ENCODE data around the gene C20orf96. TPM values are rescaled to one million over a fixed set of nuclear protein-coding genes. Genes with fewer than 3 reads are reported as not detected.
"Not testable (repeated sequence)": the region's sequence is repeated elsewhere in the genome, so short reads cannot be mapped to it uniquely, and the experiment has no call there.

The C20orf96 gene
- polyA plus RNA-seq, 1 donor (not counting 4 experiments of a cell fraction or from before 2014, with no cell fraction given) = 3.6 TPM

DNA sequence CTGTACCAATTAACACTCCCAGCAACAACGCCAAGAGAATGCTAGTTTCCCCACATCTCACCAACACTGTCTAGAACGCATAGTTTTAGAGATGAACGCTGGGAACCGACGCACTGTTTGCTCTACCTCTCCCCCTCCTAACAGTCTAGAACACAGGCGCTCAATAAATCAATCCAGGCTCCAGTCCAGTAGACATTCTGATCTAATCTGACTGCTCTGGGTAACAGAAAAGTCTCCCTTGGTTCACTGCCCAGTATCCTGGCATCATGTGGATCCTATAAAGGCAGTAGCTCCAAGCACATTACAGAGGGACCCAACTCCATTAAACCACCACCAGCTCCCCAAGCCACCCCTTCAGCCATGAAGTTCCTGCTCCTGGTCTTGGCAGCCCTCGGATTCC lies 33.1 kb downstream of the C20orf96 start, which contains the start of gene DEFB132:
Gene DEFB132 (plus strand): TSS at position 306 of the 400 bp plus-strand sequence. CDS start 55 bp downstream, at position 361.
- no peaks in the 10 kb centered on the region for H4K20me1 ChIP-seq (ENCODE audit: control insufficient read depth, extremely low read depth, insufficient read depth, low read length)
- H3K27ac ChIP-seq (ENCODE audit: control insufficient read depth, insufficient read depth, low read length) = no peak within 1 kb of the TSS
- H3K36me3 ChIP-seq (ENCODE audit: control insufficient read depth in 2 of 2, extremely low read depth in 1 of 2, insufficient read depth in 2 of 2, low read length in 2 of 2) = no peaks in the 10 kb centered on the region
- no peaks in the 10 kb centered on the region for H3K9me3 ChIP-seq (ENCODE audit: control insufficient read depth, low read depth, low read length)
- H3K9ac ChIP-seq (ENCODE audit: control insufficient read depth, extremely low read depth, insufficient read depth, low read length) = no peak within 1 kb of the TSS
- no peak within 1 kb of the TSS for H3K4me3 ChIP-seq (ENCODE audit: control insufficient read depth in 2 of 3, extremely low read depth in 1 of 3, insufficient read depth in 2 of 3, low read depth in 1 of 3, low read length in 3 of 3)
- DNase-seq (ENCODE audit: low read depth, low spot score) (no peak), FAIRE-seq (no peak)
- H3K27me3 ChIP-seq (ENCODE audit: control insufficient read depth, extremely low read depth, insufficient read depth, low read length) = peaks cover 14% of the 10 kb centered on the region
- dilution Hi-C loops (cut with MboI; ENCODE audit: extremely low pct_ligation_motif_present, low sequenced_read_pairs) = no loop called here
- no peak within 1 kb of the TSS for H3K4me2 ChIP-seq (ENCODE audit: control insufficient read depth, extremely low read depth, insufficient read depth, low read depth, low read length)
- H3K9me1 ChIP-seq (ENCODE audit: control insufficient read depth, extremely low read depth, insufficient read depth, low read length) = no peaks in the 10 kb centered on the region
- no peaks in the 10 kb centered on the region for H3K4me1 ChIP-seq (ENCODE audit: control insufficient read depth, extremely low read depth, insufficient read depth, low read length)
- no peak for TF ChIP-seq EZH2 (IDR thresholded peaks at IDR 0.05; ENCODE audit: low read length)
- TF ChIP-seq, protein P1, sequence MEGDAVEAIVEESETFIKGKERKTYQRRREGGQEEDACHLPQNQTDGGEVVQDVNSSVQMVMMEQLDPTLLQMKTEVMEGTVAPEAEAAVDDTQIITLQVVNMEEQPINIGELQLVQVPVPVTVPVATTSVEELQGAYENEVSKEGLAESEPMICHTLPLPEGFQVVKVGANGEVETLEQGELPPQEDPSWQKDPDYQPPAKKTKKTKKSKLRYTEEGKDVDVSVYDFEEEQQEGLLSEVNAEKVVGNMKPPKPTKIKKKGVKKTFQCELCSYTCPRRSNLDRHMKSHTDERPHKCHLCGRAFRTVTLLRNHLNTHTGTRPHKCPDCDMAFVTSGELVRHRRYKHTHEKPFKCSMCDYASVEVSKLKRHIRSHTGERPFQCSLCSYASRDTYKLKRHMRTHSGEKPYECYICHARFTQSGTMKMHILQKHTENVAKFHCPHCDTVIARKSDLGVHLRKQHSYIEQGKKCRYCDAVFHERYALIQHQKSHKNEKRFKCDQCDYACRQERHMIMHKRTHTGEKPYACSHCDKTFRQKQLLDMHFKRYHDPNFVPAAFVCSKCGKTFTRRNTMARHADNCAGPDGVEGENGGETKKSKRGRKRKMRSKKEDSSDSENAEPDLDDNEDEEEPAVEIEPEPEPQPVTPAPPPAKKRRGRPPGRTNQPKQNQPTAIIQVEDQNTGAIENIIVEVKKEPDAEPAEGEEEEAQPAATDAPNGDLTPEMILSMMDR (optimal IDR thresholded peaks at IDR 0.05 in 1 of 3, IDR thresholded peaks at IDR 0.05 in 1 of 3, conservative IDR thresholded peaks at IDR 0.05 in 1 of 3; ENCODE audit: extremely low read depth in 1 of 3, insufficient read depth in 2 of 3, low read length in 3 of 3) = no peak
- H2AFZ ChIP-seq (ENCODE audit: control insufficient read depth, low read length) = no peak within 1 kb of the TSS
- H3K79me2 ChIP-seq (ENCODE audit: control insufficient read depth, insufficient read depth, low read length) = no peaks in the 10 kb centered on the region

DNA sequence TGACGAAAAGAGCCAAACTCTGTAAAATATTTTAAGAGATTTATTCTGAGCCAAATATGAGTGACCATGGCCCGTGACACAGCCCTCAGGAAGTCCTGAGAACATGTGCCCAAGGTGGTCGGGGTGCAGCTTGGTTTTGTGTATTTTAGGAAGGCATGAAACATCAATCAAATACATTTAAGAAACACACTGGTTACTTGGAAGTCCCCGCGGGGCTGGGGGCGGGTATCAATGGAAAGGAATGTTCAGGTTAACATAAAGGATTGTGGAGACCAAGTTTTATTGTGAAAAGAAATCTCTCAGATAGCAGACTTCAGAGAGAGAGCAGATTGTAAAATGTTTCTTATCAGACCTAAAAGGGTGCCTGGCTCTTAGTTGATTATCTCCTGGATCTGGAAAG lies 37.1 kb downstream of the C20orf96 start:
- H3K27ac ChIP-seq (ENCODE audit: control insufficient read depth, insufficient read depth, low read length); H3K9me1 ChIP-seq (ENCODE audit: control insufficient read depth, extremely low read depth, insufficient read depth, low read length); H3K9ac ChIP-seq (ENCODE audit: control insufficient read depth, extremely low read depth, insufficient read depth, low read length); DNase-seq (ENCODE audit: low read depth, low spot score); H3K4me2 ChIP-seq (ENCODE audit: control insufficient read depth, extremely low read depth, insufficient read depth, low read depth, low read length); H3K79me2 ChIP-seq (ENCODE audit: control insufficient read depth, insufficient read depth, low read length); dilution Hi-C loops (cut with MboI; ENCODE audit: extremely low pct_ligation_motif_present, low sequenced_read_pairs); H3K4me3 ChIP-seq (ENCODE audit: control insufficient read depth in 2 of 3, extremely low read depth in 1 of 3, insufficient read depth in 2 of 3, low read depth in 1 of 3, low read length in 3 of 3); H3K4me1 ChIP-seq (ENCODE audit: control insufficient read depth, extremely low read depth, insufficient read depth, low read length); H3K9me3 ChIP-seq (ENCODE audit: control insufficient read depth, low read depth, low read length); H3K36me3 ChIP-seq (ENCODE audit: control insufficient read depth in 2 of 2, extremely low read depth in 1 of 2, insufficient read depth in 2 of 2, low read length in 2 of 2); H4K20me1 ChIP-seq (ENCODE audit: control insufficient read depth, extremely low read depth, insufficient read depth, low read length); FAIRE-seq; H2AFZ ChIP-seq (ENCODE audit: control insufficient read depth, low read length): not testable (repeated sequence)
- peaks cover 12% of the 10 kb centered on the region for H3K27me3 ChIP-seq (ENCODE audit: control insufficient read depth, extremely low read depth, insufficient read depth, low read length)

DNA sequence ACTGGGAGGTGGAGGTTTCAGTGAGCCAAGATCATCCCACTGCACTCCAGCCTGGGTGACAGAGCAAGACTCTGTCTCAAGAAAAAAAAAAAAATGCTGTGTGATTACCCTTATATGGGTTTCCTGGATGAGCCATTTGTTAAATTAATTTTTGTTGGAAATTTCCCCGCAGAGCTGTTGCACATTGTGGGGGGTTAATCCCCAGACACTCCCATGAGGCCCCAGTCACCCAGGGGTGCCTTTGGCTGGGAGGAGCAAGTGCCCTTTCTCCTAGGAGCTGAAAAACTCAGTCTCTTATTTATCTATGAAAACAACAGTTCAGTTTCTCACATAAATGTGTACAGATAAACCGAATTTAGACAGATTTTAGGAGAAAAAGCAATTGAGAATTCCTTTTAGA lies 37.7 kb downstream of the C20orf96 start:
- Histone ChIP-seq H3K27ac (ENCODE audit: control insufficient read depth, insufficient read depth, low read length) (no peak overlapping the region), H3K4me3 (ENCODE audit: control insufficient read depth in 2 of 3, extremely low read depth in 1 of 3, insufficient read depth in 2 of 3, low read depth in 1 of 3, low read length in 3 of 3) (no peak overlapping the region), H3K79me2 (ENCODE audit: control insufficient read depth, insufficient read depth, low read length) (no peaks in the 10 kb centered on the region), H3K9me1 (ENCODE audit: control insufficient read depth, extremely low read depth, insufficient read depth, low read length) (no peaks in the 10 kb centered on the region), H3K4me2 (ENCODE audit: control insufficient read depth, extremely low read depth, insufficient read depth, low read depth, low read length) (no peak overlapping the region), H3K36me3 (ENCODE audit: control insufficient read depth in 2 of 2, extremely low read depth in 1 of 2, insufficient read depth in 2 of 2, low read length in 2 of 2) (no peaks in the 10 kb centered on the region), H3K9ac (ENCODE audit: control insufficient read depth, extremely low read depth, insufficient read depth, low read length) (no peak overlapping the region), H2AFZ (ENCODE audit: control insufficient read depth, low read length) (no peak overlapping the region), H3K27me3 (ENCODE audit: control insufficient read depth, extremely low read depth, insufficient read depth, low read length) (peaks cover 6% of the 10 kb centered on the region), H3K9me3 (ENCODE audit: control insufficient read depth, low read depth, low read length) (no peaks in the 10 kb centered on the region), H3K4me1 (ENCODE audit: control insufficient read depth, extremely low read depth, insufficient read depth, low read length) (no peaks in the 10 kb centered on the region), H4K20me1 (ENCODE audit: control insufficient read depth, extremely low read depth, insufficient read depth, low read length) (no peaks in the 10 kb centered on the region)
- TF ChIP-seq, protein P1 (optimal IDR thresholded peaks at IDR 0.05 in 1 of 3, IDR thresholded peaks at IDR 0.05 in 1 of 3, conservative IDR thresholded peaks at IDR 0.05 in 1 of 3; ENCODE audit: extremely low read depth in 1 of 3, insufficient read depth in 2 of 3, low read length in 3 of 3) = no peak
- TF ChIP-seq EZH2 (IDR thresholded peaks at IDR 0.05; ENCODE audit: low read length) = no peak
- FAIRE-seq (no peak), DNase-seq (ENCODE audit: low read depth, low spot score) (no peak)
- dilution Hi-C loops (cut with MboI; ENCODE audit: extremely low pct_ligation_motif_present, low sequenced_read_pairs) = no loop called here
